Measurements from ENCODE around the gene ACOX3.
"Not testable (repeated sequence)": the region's sequence is repeated elsewhere in the genome, so short reads cannot be mapped to it uniquely, and the experiment has no call there.

Gene ACOX3

GRCh38 chr4:8349664-8350236 is 90.8 kb downstream of the ACOX3 start:
- H3K27ac ChIP-seq (ENCODE audit: low read depth, low read length, poor library complexity, severe bottlenecking), result no peak overlapping the region
- TF ChIP-seq EZH2 (IDR thresholded peaks at IDR 0.05; ENCODE audit: borderline replicate concordance, low read length), result no peak
- TF ChIP-seq, protein P1, sequence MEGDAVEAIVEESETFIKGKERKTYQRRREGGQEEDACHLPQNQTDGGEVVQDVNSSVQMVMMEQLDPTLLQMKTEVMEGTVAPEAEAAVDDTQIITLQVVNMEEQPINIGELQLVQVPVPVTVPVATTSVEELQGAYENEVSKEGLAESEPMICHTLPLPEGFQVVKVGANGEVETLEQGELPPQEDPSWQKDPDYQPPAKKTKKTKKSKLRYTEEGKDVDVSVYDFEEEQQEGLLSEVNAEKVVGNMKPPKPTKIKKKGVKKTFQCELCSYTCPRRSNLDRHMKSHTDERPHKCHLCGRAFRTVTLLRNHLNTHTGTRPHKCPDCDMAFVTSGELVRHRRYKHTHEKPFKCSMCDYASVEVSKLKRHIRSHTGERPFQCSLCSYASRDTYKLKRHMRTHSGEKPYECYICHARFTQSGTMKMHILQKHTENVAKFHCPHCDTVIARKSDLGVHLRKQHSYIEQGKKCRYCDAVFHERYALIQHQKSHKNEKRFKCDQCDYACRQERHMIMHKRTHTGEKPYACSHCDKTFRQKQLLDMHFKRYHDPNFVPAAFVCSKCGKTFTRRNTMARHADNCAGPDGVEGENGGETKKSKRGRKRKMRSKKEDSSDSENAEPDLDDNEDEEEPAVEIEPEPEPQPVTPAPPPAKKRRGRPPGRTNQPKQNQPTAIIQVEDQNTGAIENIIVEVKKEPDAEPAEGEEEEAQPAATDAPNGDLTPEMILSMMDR (IDR thresholded peaks at IDR 0.05; ENCODE audit: low read length), result no peak
- H2AFZ ChIP-seq (ENCODE audit: low read length), result no peak overlapping the region
- H3K9me2 ChIP-seq (ENCODE audit: low read depth, low read length), result no peaks in the 10 kb centered on the region
- H3K79me2 ChIP-seq (ENCODE audit: insufficient read depth, low read length), result no peaks in the 10 kb centered on the region
- H3K27me3 ChIP-seq (ENCODE audit: insufficient read depth, low read length), result no peaks in the 10 kb centered on the region; the same call in 1 of the 2 replicates
- H3K36me3 ChIP-seq (ENCODE audit: insufficient read depth, low read length), result no peaks in the 10 kb centered on the region; the same call in 1 of the 2 replicates
- no peaks in the 10 kb centered on the region for H3F3A ChIP-seq (ENCODE audit: insufficient read depth, low read length)
- no peak overlapping the region for H3K9ac ChIP-seq (ENCODE audit: low read length)
- H3K4me1 ChIP-seq (ENCODE audit: insufficient read depth, low read length, severe bottlenecking), result peaks cover 3% of the 10 kb centered on the region
- H3K4me3 ChIP-seq (ENCODE audit: low read depth, low read length, poor library complexity, severe bottlenecking), result no peak overlapping the region
- no peaks in the 10 kb centered on the region for H4K20me1 ChIP-seq (ENCODE audit: insufficient read depth, low read length)
- no peaks in the 10 kb centered on the region for H3K9me3 ChIP-seq (ENCODE audit: low read length)
- H3K4me2 ChIP-seq (ENCODE audit: low read length), result no peak overlapping the region

GRCh38 chr4:8349236-8349635 is 91.3 kb downstream of the ACOX3 start:
- H3K4me1 ChIP-seq (ENCODE audit: insufficient read depth, low read length, severe bottlenecking); H3K9me2 ChIP-seq (ENCODE audit: low read depth, low read length); H4K20me1 ChIP-seq (ENCODE audit: insufficient read depth, low read length); H3F3A ChIP-seq (ENCODE audit: insufficient read depth, low read length); H3K79me2 ChIP-seq (ENCODE audit: insufficient read depth, low read length); H3K4me3 ChIP-seq (ENCODE audit: low read depth, low read length, poor library complexity, severe bottlenecking); H3K9me3 ChIP-seq (ENCODE audit: low read length); H3K36me3 ChIP-seq (ENCODE audit: insufficient read depth, low read length); H3K4me2 ChIP-seq (ENCODE audit: low read length); H3K9ac ChIP-seq (ENCODE audit: low read length); H3K27ac ChIP-seq (ENCODE audit: low read depth, low read length, poor library complexity, severe bottlenecking); H3K27me3 ChIP-seq (ENCODE audit: insufficient read depth, low read length); H2AFZ ChIP-seq (ENCODE audit: low read length): not testable (repeated sequence)

GRCh38 chr4:8348071-8348470 is 92.5 kb downstream of the ACOX3 start:
- Histone ChIP-seq H3K9me2 (ENCODE audit: low read depth, low read length) (no peaks in the 10 kb centered on the region), H3K36me3 (ENCODE audit: insufficient read depth, low read length) (no peaks in the 10 kb centered on the region), H3K9me3 (ENCODE audit: low read length) (no peaks in the 10 kb centered on the region), H3K79me2 (ENCODE audit: insufficient read depth, low read length) (no peaks in the 10 kb centered on the region), H3K27me3 (ENCODE audit: insufficient read depth, low read length) (no peaks in the 10 kb centered on the region), H2AFZ (ENCODE audit: low read length) (no peak overlapping the region), H3K4me3 (ENCODE audit: low read depth, low read length, poor library complexity, severe bottlenecking) (no peak overlapping the region), H3F3A (ENCODE audit: insufficient read depth, low read length) (no peaks in the 10 kb centered on the region), H3K4me2 (ENCODE audit: low read length) (no peak overlapping the region), H3K27ac (ENCODE audit: low read depth, low read length, poor library complexity, severe bottlenecking) (no peak overlapping the region), H3K9ac (ENCODE audit: low read length) (no peak overlapping the region), H4K20me1 (ENCODE audit: insufficient read depth, low read length) (no peaks in the 10 kb centered on the region), H3K4me1 (ENCODE audit: insufficient read depth, low read length, severe bottlenecking) (peaks cover 3% of the 10 kb centered on the region)
- TF ChIP-seq, protein P1 (IDR thresholded peaks at IDR 0.05; ENCODE audit: low read length), result no peak
- TF ChIP-seq EZH2 (IDR thresholded peaks at IDR 0.05; ENCODE audit: borderline replicate concordance, low read length), result no peak

DNA sequence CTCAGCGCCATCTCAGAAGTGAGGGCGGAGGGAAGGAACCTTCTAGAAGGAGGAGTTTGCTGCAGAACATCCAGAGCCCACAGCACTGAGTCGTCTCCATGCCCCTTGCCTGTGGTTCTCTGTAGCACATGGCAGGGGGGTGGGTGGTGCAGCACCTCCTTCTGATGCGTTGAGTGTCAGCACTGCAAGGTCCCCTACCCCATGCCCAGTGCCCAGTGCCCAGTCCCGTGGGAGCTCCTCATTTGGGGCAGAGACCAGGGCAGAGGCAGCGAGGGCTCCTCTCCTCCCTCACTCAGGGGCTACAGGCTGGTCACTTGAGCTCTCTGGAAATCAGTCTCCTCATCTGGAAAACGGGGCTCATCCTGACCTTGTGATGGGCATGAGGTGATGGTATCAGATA is 92.9 kb downstream of the ACOX3 start:
- peaks cover 3% of the 10 kb centered on the region for H3K4me1 ChIP-seq (ENCODE audit: insufficient read depth, low read length, severe bottlenecking)
- no peak overlapping the region for H3K4me3 ChIP-seq (ENCODE audit: low read depth, low read length, poor library complexity, severe bottlenecking)
- H3K9me2 ChIP-seq (ENCODE audit: low read depth, low read length), result no peaks in the 10 kb centered on the region
- H3K9ac ChIP-seq (ENCODE audit: low read length), result no peak overlapping the region
- H3K27me3 ChIP-seq (ENCODE audit: insufficient read depth, low read length), result no peaks in the 10 kb centered on the region
- no peaks in the 10 kb centered on the region for H3K79me2 ChIP-seq (ENCODE audit: insufficient read depth, low read length)
- no peaks in the 10 kb centered on the region for H4K20me1 ChIP-seq (ENCODE audit: insufficient read depth, low read length)
- H3K9me3 ChIP-seq (ENCODE audit: low read length), result no peaks in the 10 kb centered on the region
- H3K36me3 ChIP-seq (ENCODE audit: insufficient read depth, low read length), result no peaks in the 10 kb centered on the region
- no peak overlapping the region for H3K4me2 ChIP-seq (ENCODE audit: low read length)
- H3F3A ChIP-seq (ENCODE audit: insufficient read depth, low read length), result no peaks in the 10 kb centered on the region
- H3K27ac ChIP-seq (ENCODE audit: low read depth, low read length, poor library complexity, severe bottlenecking), result no peak overlapping the region
- no peak overlapping the region for H2AFZ ChIP-seq (ENCODE audit: low read length)
- no peak for TF ChIP-seq EZH2 (IDR thresholded peaks at IDR 0.05; ENCODE audit: borderline replicate concordance, low read length)
- TF ChIP-seq, protein P1 (IDR thresholded peaks at IDR 0.05; ENCODE audit: low read length), result no peak
